Natural killer cell (primary cell): ENCODE measurements around the gene A4GALT. TPM values are rescaled to one million over a fixed set of nuclear protein-coding genes. Genes with fewer than 3 reads are reported as not detected.

Source experiments
- ATAC-seq, 3 donors: fragments of 150-1000 bp in 2 of 3; fragments of 200-7000 bp in 1 of 3; cut with Tn5 transposase; 1 replicate in 1 of 3; 2 replicates in 2 of 3; pipeline ENCODE4 v1.10.0; 2021; ENCODE audit warnings: mild to moderate bottlenecking in 2 of 3, moderate library complexity in 2 of 3
- DNase-seq, 2 donors: peaks; one replicate each; pipeline versions ENCODE4 v3.0.0 to v3.0.0-alpha.2; 2013 to 2021; ENCODE audit warnings: mixed read lengths in 1 of 2
- H3K27ac ChIP-seq: one replicate; pipeline ENCODE4 v1.5.1; 2013; ENCODE audit warnings: mild to moderate bottlenecking, low read length
- H3K27me3 ChIP-seq: one replicate; pipeline ENCODE4 v1.6.1; 2013; ENCODE audit warnings: low read length; ENCODE audit not compliant: control insufficient read depth, insufficient read depth
- H3K36me3 ChIP-seq: one replicate; pipeline ENCODE4 v1.6.1; 2013; ENCODE audit warnings: low read length; ENCODE audit not compliant: control insufficient read depth, insufficient read depth
- H3K4me1 ChIP-seq: one replicate; pipeline ENCODE4 v1.6.1; 2013; ENCODE audit warnings: low read length; ENCODE audit not compliant: control insufficient read depth, insufficient read depth
- H3K4me3 ChIP-seq: one replicate; pipeline ENCODE4 v1.5.1; 2013; ENCODE audit warnings: low read length
- H3K9me3 ChIP-seq: one replicate; pipeline ENCODE4 v1.6.1; 2013; ENCODE audit warnings: low read length; ENCODE audit not compliant: control insufficient read depth, insufficient read depth
- H3K27ac Mint-ChIP-seq, 2 donors: one replicate each; pipeline ENCODE4 v1.8.0; 2022; ENCODE audit warnings: mild to moderate bottlenecking in 2 of 2, mixed read lengths in 2 of 2, moderate library complexity in 1 of 2
- H3K27me3 Mint-ChIP-seq, 2 donors: one replicate each; pipeline ENCODE4 v1.8.0; 2022; ENCODE audit warnings: low read depth in 2 of 2, mixed read lengths in 2 of 2
- H3K36me3 Mint-ChIP-seq: one replicate; pipeline ENCODE4 v1.8.0; 2022; ENCODE audit warnings: mixed read lengths
- H3K4me1 Mint-ChIP-seq, 2 donors: one replicate each; pipeline ENCODE4 v1.8.0; 2022; ENCODE audit warnings: mixed read lengths in 2 of 2
- H3K4me3 Mint-ChIP-seq: one replicate; pipeline ENCODE4 v1.8.0; 2022; ENCODE audit warnings: mild to moderate bottlenecking, moderate library complexity, mixed read lengths
- H3K9me3 Mint-ChIP-seq, 2 donors: one replicate each; pipeline ENCODE4 v1.8.0; 2022; ENCODE audit warnings: mixed read lengths in 2 of 2
- CTCF ChIP-seq: fragments of 200-600 bp; IDR thresholded peaks from one replicate; pipeline ENCODE4 v1.8.0; 2022; ENCODE audit warnings: antibody characterized with exemption
- WGBS: methylation state at CpG from one replicate; pipeline ENCODE4 v1.1.7; 2013; ENCODE audit warnings: missing lambda C conversion rate; ENCODE audit not compliant: insufficient coverage; 5-methylcytosine and 5-hydroxymethylcytosine counted together
- intact Hi-C: fragments of 100-400 bp; cut with micrococcal nuclease; formaldehyde crosslinking; loops from one replicate; pipeline ENCODE4 v1.14.2; 2022
- total RNA-seq, 4 donors: library from RNA; stranded (reverse); fragments of 120-200 nt in 1 of 4; gene quantifications; one replicate each; pipeline versions ENCODE4 v1.2.3 to v1.2.4, GENCODE V29; 2013 to 2022

The A4GALT gene
- total RNA-seq, 3 donors from 2014 or later (not counting 1 experiment from before 2014, with no cell fraction given) = 0.26 TPM; not detected in 2

- 84% methylated on average over 3 of the region's 3 CpGs for whole genome bisulfite sequencing
- peaks cover 4% of the 10 kb centered on the region for H3K9me3 ChIP-seq
- H3K4me1 Mint-ChIP-seq = no peaks in the 10 kb centered on the region
Measured at GRCh38 chr22:42711281-42711731, 9.4 kb downstream of the A4GALT start.

GRCh38 chr22:42708417-42708816 is 12.3 kb downstream of the A4GALT start:
- Mint-ChIP-seq H3K27ac (no peak overlapping the region), H3K27me3 (peaks cover 5 to 7% of the 10 kb centered on the region in 2 donors), H3K36me3 (no peaks in the 10 kb centered on the region), H3K4me1 (no peaks in the 10 kb centered on the region), H3K9me3 (no peaks in the 10 kb centered on the region), H3K4me3 (no peak overlapping the region)
- H3K27ac ChIP-seq = no peak overlapping the region
- ATAC-seq (no peak), DNase-seq (no peak)
- H3K4me3 ChIP-seq = no peak overlapping the region
- TF ChIP-seq CTCF = no peak
- 70% methylated on average over 1 of the region's 3 CpGs for WGBS
- intact Hi-C loops = no loop called here
- no peaks in the 10 kb centered on the region for H3K27me3 ChIP-seq
- H3K4me1 ChIP-seq = no peaks in the 10 kb centered on the region
- H3K36me3 ChIP-seq = no peaks in the 10 kb centered on the region
- H3K9me3 ChIP-seq = peaks cover 4% of the 10 kb centered on the region

More at GRCh38 chr22:42711281-42711731, 9.4 kb downstream of the A4GALT start:
- H3K36me3 ChIP-seq = no peaks in the 10 kb centered on the region
- intact Hi-C loops = no loop called here
- peaks cover 9% of the 10 kb centered on the region for H3K4me1 ChIP-seq
- Mint-ChIP-seq H3K27me3 (peaks cover 5 to 11% of the 10 kb centered on the region in 2 donors), H3K27ac (no peak overlapping the region), H3K4me3 (no peak overlapping the region), H3K36me3 (no peaks in the 10 kb centered on the region), H3K9me3 (no peaks in the 10 kb centered on the region)
- H3K27ac ChIP-seq = no peak overlapping the region
- H3K27me3 ChIP-seq = no peaks in the 10 kb centered on the region
- DNase-seq (no peak), ATAC-seq (no peak)
- TF ChIP-seq CTCF = no peak
- H3K4me3 ChIP-seq = no peak overlapping the region

- Mint-ChIP-seq H3K9me3 (no peaks in the 10 kb centered on the region), H3K4me3 (no peak overlapping the region), H3K4me1 (no peaks in the 10 kb centered on the region), H3K27me3 (peaks cover 5 to 7% of the 10 kb centered on the region in 2 donors), H3K27ac (no peak overlapping the region), H3K36me3 (no peaks in the 10 kb centered on the region)
- Histone ChIP-seq H3K27me3 (no peaks in the 10 kb centered on the region), H3K27ac (no peak overlapping the region), H3K4me3 (no peak overlapping the region), H3K9me3 (peaks cover 4% of the 10 kb centered on the region), H3K36me3 (no peaks in the 10 kb centered on the region), H3K4me1 (no peaks in the 10 kb centered on the region)
- DNase-seq = no peak
- 92% methylated on average over 2 of the region's 2 CpGs for WGBS
- intact Hi-C loops = no loop called here
- TF ChIP-seq CTCF = no peak
- ATAC-seq = no peak
Measured at GRCh38 chr22:42707496-42707895, 13.2 kb downstream of the A4GALT start.

- H3K27ac ChIP-seq = no peak overlapping the region
- H3K9me3 ChIP-seq = peaks cover 4% of the 10 kb centered on the region
- H3K4me1 Mint-ChIP-seq = no peaks in the 10 kb centered on the region
- no peaks in the 10 kb centered on the region for H3K9me3 Mint-ChIP-seq
- no peaks in the 10 kb centered on the region for H3K27me3 ChIP-seq
- no peaks in the 10 kb centered on the region for H3K36me3 ChIP-seq
- peaks cover 0 to 5% of the 10 kb centered on the region in 2 donors for H3K27me3 Mint-ChIP-seq
- no peaks in the 10 kb centered on the region for H3K36me3 Mint-ChIP-seq
- H3K4me1 ChIP-seq = no peaks in the 10 kb centered on the region
- 82% methylated on average over 2 of the region's 4 CpGs for WGBS
- DNase-seq (no peak), ATAC-seq (no peak)
- intact Hi-C loops = no loop called here
- no peak overlapping the region for H3K27ac Mint-ChIP-seq
- no peak for TF ChIP-seq CTCF
- no peak overlapping the region for H3K4me3 Mint-ChIP-seq
- H3K4me3 ChIP-seq = no peak overlapping the region
Measured at GRCh38 chr22:42704896-42705295, 15.8 kb downstream of the A4GALT start.
